CD4-positive, alpha-beta memory T cell (primary cell): ENCODE data around the gene GADD45G. TPM values are rescaled to one million over a fixed set of nuclear protein-coding genes. Genes with fewer than 3 reads are reported as not detected.

Experiments used
- CTCF ChIA-PET: fragments of 350-600 bp; sonication (Branson Sonifier 250); formaldehyde crosslinking; loops from one replicate; lab custom pipeline; 2021; ENCODE audit warnings: inconsistent platforms; ENCODE audit not compliant: partially characterized antibody; lab: Charles Lee
- POLR2A ChIA-PET: fragments of 350-600 bp; sonication (Branson Sonifier 250); formaldehyde crosslinking; loops from one replicate; lab custom pipeline; 2021; ENCODE audit not compliant: partially characterized antibody; lab: Charles Lee
- DNase-seq, 5 donors: peaks; one replicate each; pipeline versions ENCODE4 v3.0.0 to v3.0.0-alpha.2; 2020 to 2022; ENCODE audit warnings: mixed read lengths in 1 of 5
- H3K27ac ChIP-seq: one replicate; pipeline ENCODE4 v1.7.0; 2013; ENCODE audit warnings: low read depth, low read length
- H3K27me3 ChIP-seq: 2 replicates; pipeline ENCODE4 v1.7.0; 2013; ENCODE audit warnings: mild to moderate bottlenecking, low read length, moderate library complexity; ENCODE audit not compliant: insufficient read depth
- H3K36me3 ChIP-seq: 2 replicates; pipeline ENCODE4 v1.7.0; 2013; ENCODE audit warnings: mild to moderate bottlenecking, low read length, moderate library complexity; ENCODE audit not compliant: insufficient read depth
- H3K4me1 ChIP-seq: 2 replicates; pipeline ENCODE4 v1.7.0; 2013; ENCODE audit warnings: mild to moderate bottlenecking, low read length, moderate library complexity; ENCODE audit not compliant: insufficient read depth
- H3K4me3 ChIP-seq, 2 donors: one replicate each; pipeline ENCODE4 v1.7.0; 2013; ENCODE audit warnings: low read length in 2 of 2, mild to moderate bottlenecking in 1 of 2
- H3K9me3 ChIP-seq, 2 donors: one replicate each; pipeline ENCODE4 v1.7.0; 2013; ENCODE audit warnings: low read length in 2 of 2, control low read depth in 1 of 2; ENCODE audit not compliant: control insufficient read depth in 1 of 2
- H3K27ac Mint-ChIP-seq, 7 donors: one replicate each; pipeline ENCODE4 v1.8.0; 2020 to 2021; ENCODE audit warnings: mixed read lengths in 7 of 7, mild to moderate bottlenecking in 6 of 7, inconsistent platforms in 3 of 7, moderate library complexity in 3 of 7
- H3K27me3 Mint-ChIP-seq, 2 donors: one replicate each; pipeline ENCODE4 v1.8.0; 2020 to 2021; ENCODE audit warnings: mixed read lengths in 2 of 2
- H3K36me3 Mint-ChIP-seq, 2 donors: one replicate each; pipeline ENCODE4 v1.8.0; 2020 to 2021; ENCODE audit warnings: mixed read lengths in 2 of 2, inconsistent platforms in 1 of 2, mild to moderate bottlenecking in 1 of 2
- H3K4me1 Mint-ChIP-seq, 4 donors: one replicate each; pipeline ENCODE4 v1.8.0; 2020 to 2021; ENCODE audit warnings: mixed read lengths in 4 of 4, mild to moderate bottlenecking in 1 of 4
- H3K4me3 Mint-ChIP-seq, 8 donors: one replicate each; pipeline ENCODE4 v1.8.0; 2020 to 2021; ENCODE audit warnings: mixed read lengths in 8 of 8, mild to moderate bottlenecking in 7 of 8, moderate library complexity in 6 of 8, inconsistent platforms in 3 of 8
- H3K9me3 Mint-ChIP-seq, 8 donors: one replicate each; pipeline ENCODE4 v1.8.0; 2020 to 2021; ENCODE audit warnings: mixed read lengths in 8 of 8, mild to moderate bottlenecking in 5 of 8, inconsistent platforms in 3 of 8, moderate library complexity in 1 of 8
- intact Hi-C: fragments of 100-400 bp; cut with micrococcal nuclease; formaldehyde crosslinking; loops from one replicate; pipeline ENCODE4 v1.15.1; 2023
- polyA plus RNA-seq, 2 donors: library from polyadenylated mRNA; unstranded; fragments of 300-500 nt; fragmentation: Illumina TruSeq; gene quantifications; one replicate each; pipeline ENCODE4 v1.2.3, GENCODE V29; 2021
- total RNA-seq, 2 experiments: library from RNA; stranded (reverse); gene quantifications; one replicate each; pipeline ENCODE4 v1.2.3, GENCODE V29; 2021

GADD45G gene
- total and polyA plus RNA-seq, 4 experiments from 2014 or later = 0.96 to 2.9 (median 2.4) TPM; not detected in 1

DNA sequence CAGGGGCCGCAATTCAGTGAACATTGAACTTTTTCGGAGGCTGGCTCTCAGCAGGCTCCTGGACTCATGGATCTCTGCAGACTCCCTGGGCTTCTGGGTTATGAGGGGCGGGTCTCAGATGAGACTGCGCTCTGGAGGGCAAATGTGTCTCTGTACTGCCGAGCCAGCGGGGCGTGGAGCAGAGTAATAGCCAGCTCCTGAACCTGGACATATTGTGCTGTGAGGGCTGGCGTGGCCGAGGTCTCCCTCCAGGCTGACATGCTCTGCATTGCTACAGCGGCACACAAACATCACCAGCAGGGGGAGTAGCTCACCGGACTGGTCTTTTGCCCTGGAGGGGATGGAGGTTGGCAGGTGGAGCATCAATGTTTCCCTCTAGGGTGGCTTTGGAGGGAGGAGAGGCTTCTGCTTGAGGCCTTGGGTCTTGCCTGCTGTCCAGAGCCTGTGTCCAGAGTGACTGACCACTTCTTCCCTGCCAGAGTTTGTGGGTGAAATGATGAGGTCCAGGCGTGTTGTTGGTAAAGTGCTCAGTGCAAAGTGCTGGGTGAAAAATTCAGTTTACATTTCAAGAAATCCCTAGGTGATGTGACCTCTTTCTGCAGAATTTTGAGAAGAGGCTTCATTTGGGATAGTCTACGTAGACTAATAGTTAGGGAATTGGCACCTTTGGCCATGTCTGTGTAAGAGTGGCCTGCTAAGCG lies 10.9 kb upstream of the GADD45G start:
- H3K9me3 Mint-ChIP-seq = no peaks in the 10 kb centered on the region
- intact Hi-C loops = no loop called here
- ChIA-PET CTCF (interaction anchor here (0.6 to 5.4 kb wide), 23 partner anchors 9 to 549 kb away, joined by 3 to 28 read pairs (median 4); no protein-coding TSS in a partner anchor), POLR2A (no interaction called here)
- H3K27ac Mint-ChIP-seq = no peak overlapping the region
- Histone ChIP-seq H3K36me3 (no peaks in the 10 kb centered on the region), H3K4me3 (no peak overlapping the region), H3K9me3 (no peaks in the 10 kb centered on the region), H3K4me1 (no peaks in the 10 kb centered on the region), H3K27me3 (no peaks in the 10 kb centered on the region), H3K27ac (no peak overlapping the region)
- H3K36me3 Mint-ChIP-seq = no peaks in the 10 kb centered on the region
- DNase-seq = peak; percentile 42 to 54 (median 50)
- no peak overlapping the region for H3K4me3 Mint-ChIP-seq
- no peaks in the 10 kb centered on the region for H3K4me1 Mint-ChIP-seq
- peaks cover 2 to 6% of the 10 kb centered on the region in 2 donors for H3K27me3 Mint-ChIP-seq

- H3K4me1 Mint-ChIP-seq = no peaks in the 10 kb centered on the region
- Histone ChIP-seq H3K27ac (no peak overlapping the region), H3K9me3 (no peaks in the 10 kb centered on the region), H3K27me3 (no peaks in the 10 kb centered on the region), H3K4me1 (no peaks in the 10 kb centered on the region), H3K36me3 (no peaks in the 10 kb centered on the region), H3K4me3 (no peak overlapping the region)
- CTCF ChIA-PET = interaction anchor here (1.3 to 5.4 kb wide), 12 partner anchors 8 to 508 kb away, joined by 3 to 28 read pairs (median 5); no protein-coding TSS in a partner anchor
- H3K27me3 Mint-ChIP-seq = peaks cover 2 to 6% of the 10 kb centered on the region in 2 donors
- intact Hi-C loops = no loop called here
- DNase-seq = no peak
- POLR2A ChIA-PET = no interaction called here
- H3K36me3 Mint-ChIP-seq = no peaks in the 10 kb centered on the region
- H3K4me3 Mint-ChIP-seq = no peak overlapping the region
- H3K27ac Mint-ChIP-seq = peak overlapping the region in 1 of 7 donors; percentile 47
- no peaks in the 10 kb centered on the region for H3K9me3 Mint-ChIP-seq
These were observed 9.8 kb upstream of the GADD45G start for GRCh38 chr9:89594811-89595550.

GRCh38 chr9:89595646-89596045 lies 9.2 kb upstream of the GADD45G start:
- Histone ChIP-seq H3K27me3 (no peaks in the 10 kb centered on the region), H3K4me1 (no peaks in the 10 kb centered on the region), H3K4me3 (no peak overlapping the region), H3K27ac (no peak overlapping the region), H3K36me3 (no peaks in the 10 kb centered on the region), H3K9me3 (no peaks in the 10 kb centered on the region)
- peaks cover 2 to 6% of the 10 kb centered on the region in 2 donors for H3K27me3 Mint-ChIP-seq
- no peaks in the 10 kb centered on the region for H3K4me1 Mint-ChIP-seq
- ChIA-PET POLR2A (no interaction called here), CTCF (interaction anchor here (0.6 to 5.4 kb wide), 8 partner anchors 7 to 507 kb away, joined by 3 to 28 read pairs (median 6); no protein-coding TSS in a partner anchor)
- intact Hi-C loops = no loop called here
- DNase-seq = no peak
- no peaks in the 10 kb centered on the region for H3K36me3 Mint-ChIP-seq
- H3K4me3 Mint-ChIP-seq = no peak overlapping the region
- H3K27ac Mint-ChIP-seq = no peak overlapping the region
- no peaks in the 10 kb centered on the region for H3K9me3 Mint-ChIP-seq

- ChIA-PET POLR2A (interaction anchor here (1.6 kb wide), 1 partner anchor 506 kb away, joined by 4 read pairs; no protein-coding TSS in a partner anchor), CTCF (interaction anchor here (0.6 to 2.8 kb wide), 16 partner anchors 13 to 1281 kb away, joined by 3 to 54 read pairs (median 3); no protein-coding TSS in a partner anchor)
- no peaks in the 10 kb centered on the region for H3K9me3 Mint-ChIP-seq
- DNase-seq = no peak
- H3K4me1 Mint-ChIP-seq = no peaks in the 10 kb centered on the region
- H3K36me3 Mint-ChIP-seq = no peaks in the 10 kb centered on the region
- Histone ChIP-seq H3K9me3 (no peaks in the 10 kb centered on the region), H3K27ac (no peak overlapping the region), H3K4me3 (no peak overlapping the region), H3K36me3 (no peaks in the 10 kb centered on the region), H3K27me3 (no peaks in the 10 kb centered on the region), H3K4me1 (no peaks in the 10 kb centered on the region)
- H3K27ac Mint-ChIP-seq = no peak overlapping the region
- H3K27me3 Mint-ChIP-seq = peaks cover 2 to 6% of the 10 kb centered on the region in 2 donors
- intact Hi-C loops = no loop called here
- no peak overlapping the region for H3K4me3 Mint-ChIP-seq
These were observed 7.8 kb upstream of the GADD45G start for GRCh38 chr9:89596937-89597555.

DNA sequence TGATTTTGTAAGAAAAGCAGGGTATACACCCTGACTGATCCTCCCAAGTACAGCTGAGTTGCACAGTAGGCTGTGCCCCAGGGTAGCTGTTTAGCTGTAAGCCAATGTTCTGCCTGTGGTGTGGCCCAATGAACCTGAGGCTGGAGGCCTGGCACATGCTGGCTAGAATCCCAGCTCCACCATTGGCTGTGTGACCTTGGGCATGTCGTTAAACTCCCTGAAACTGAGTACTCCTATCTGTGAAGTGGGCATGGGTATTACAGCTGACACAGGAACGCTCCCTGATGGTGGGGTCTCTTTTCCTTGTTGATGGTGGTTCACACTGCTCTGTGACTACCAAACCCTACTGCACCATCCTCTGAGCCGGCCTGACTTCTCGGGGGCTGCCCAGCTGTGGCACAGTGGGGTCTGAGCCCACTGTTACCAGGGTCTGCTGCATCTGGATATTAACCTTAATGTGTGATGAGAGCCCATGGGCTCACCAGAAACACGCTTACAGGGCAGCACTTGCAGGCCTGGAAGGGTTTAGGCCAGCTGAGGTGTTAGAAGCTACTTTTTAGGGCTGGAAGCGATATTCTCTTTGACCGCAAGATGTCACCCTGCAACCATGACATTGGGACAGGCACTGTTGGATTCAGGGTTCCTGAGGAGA lies 7.0 kb upstream of the GADD45G start:
- Histone ChIP-seq H3K36me3 (no peaks in the 10 kb centered on the region), H3K9me3 (no peaks in the 10 kb centered on the region), H3K4me3 (no peak overlapping the region), H3K4me1 (no peaks in the 10 kb centered on the region), H3K27me3 (no peaks in the 10 kb centered on the region), H3K27ac (no peak overlapping the region)
- H3K4me1 Mint-ChIP-seq = peaks cover 0 to under 1% (median 0%) of the 10 kb centered on the region in 4 donors
- POLR2A ChIA-PET = interaction anchor here (1.3 to 1.6 kb wide), 2 partner anchors 13 to 505 kb away, joined by 4 read pairs; no protein-coding TSS in a partner anchor
- intact Hi-C loops = loop anchor here (1.0 to 2.0 kb wide), 4 partner anchors 326 to 1273 kb away; no protein-coding TSS in a partner anchor
- H3K27me3 Mint-ChIP-seq = peaks cover 2 to 6% of the 10 kb centered on the region in 2 donors
- H3K9me3 Mint-ChIP-seq = no peaks in the 10 kb centered on the region
- H3K4me3 Mint-ChIP-seq = no peak overlapping the region
- H3K27ac Mint-ChIP-seq = no peak overlapping the region
- CTCF ChIA-PET = interaction anchor here (0.7 to 2.8 kb wide), 31 partner anchors 14 to 1280 kb away, joined by 3 to 54 read pairs (median 4); no protein-coding TSS in a partner anchor
- DNase-seq = peak; percentile 50 to 58 (median 52)
- H3K36me3 Mint-ChIP-seq = no peaks in the 10 kb centered on the region

DNA sequence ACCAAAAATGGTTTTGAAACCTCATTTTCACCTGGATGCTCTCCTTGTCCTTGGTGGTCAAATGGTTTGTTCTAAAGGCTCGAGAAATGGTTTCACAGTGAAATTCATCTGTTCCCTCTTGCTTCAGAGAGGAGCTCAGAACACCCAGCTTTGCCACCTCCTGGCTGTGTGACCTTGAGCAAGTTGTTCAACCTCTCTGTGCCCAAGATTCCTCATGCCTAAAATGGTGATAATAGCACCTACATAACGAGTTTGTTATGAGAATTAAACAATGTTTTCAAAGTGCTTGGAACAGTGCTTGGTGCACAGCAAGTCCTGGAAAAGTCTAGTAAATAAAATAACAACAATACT lies 6.5 kb upstream of the GADD45G start:
- Mint-ChIP-seq H3K9me3 (no peaks in the 10 kb centered on the region), H3K27me3 (peaks cover 2 to 6% of the 10 kb centered on the region in 2 donors)

More for the DNA sequence above, 6.5 kb upstream of the GADD45G start:
- ChIA-PET POLR2A (interaction anchor here (1.3 to 1.6 kb wide), 2 partner anchors 13 to 504 kb away, joined by 4 read pairs; no protein-coding TSS in a partner anchor), CTCF (interaction anchor here (0.7 to 2.8 kb wide), 30 partner anchors 14 to 1280 kb away, joined by 3 to 54 read pairs (median 4); no protein-coding TSS in a partner anchor)
- H3K9me3 ChIP-seq = no peaks in the 10 kb centered on the region
- H3K36me3 Mint-ChIP-seq = no peaks in the 10 kb centered on the region
- H3K27ac ChIP-seq = no peak overlapping the region
- H3K4me1 ChIP-seq = peaks cover 3% of the 10 kb centered on the region
- no peak for DNase-seq
- H3K4me1 Mint-ChIP-seq = peaks cover 4 to 6% (median 4%) of the 10 kb centered on the region in 4 donors
- H3K27me3 ChIP-seq = no peaks in the 10 kb centered on the region
- no peaks in the 10 kb centered on the region for H3K36me3 ChIP-seq
- no peak overlapping the region for H3K4me3 Mint-ChIP-seq
- H3K27ac Mint-ChIP-seq = no peak overlapping the region
- intact Hi-C loops = loop anchor here (1.0 to 2.0 kb wide), 4 partner anchors 326 to 1273 kb away; no protein-coding TSS in a partner anchor
- H3K4me3 ChIP-seq = no peak overlapping the region
